Activated CD4-positive, alpha-beta T cell treated with anti-CD3 and anti-CD28 coated beads for 4 hours (primary cell): ENCODE results near the gene RBMS3.
"Not testable (repeated sequence)": the region's sequence is repeated elsewhere in the genome, so short reads cannot be mapped to it uniquely, and the experiment has no call there.

Source experiments
- DNase-seq, 2 donors: peaks; one replicate each; pipeline ENCODE4 v3.0.0-alpha.2; 2020

The RBMS3 gene

DNA sequence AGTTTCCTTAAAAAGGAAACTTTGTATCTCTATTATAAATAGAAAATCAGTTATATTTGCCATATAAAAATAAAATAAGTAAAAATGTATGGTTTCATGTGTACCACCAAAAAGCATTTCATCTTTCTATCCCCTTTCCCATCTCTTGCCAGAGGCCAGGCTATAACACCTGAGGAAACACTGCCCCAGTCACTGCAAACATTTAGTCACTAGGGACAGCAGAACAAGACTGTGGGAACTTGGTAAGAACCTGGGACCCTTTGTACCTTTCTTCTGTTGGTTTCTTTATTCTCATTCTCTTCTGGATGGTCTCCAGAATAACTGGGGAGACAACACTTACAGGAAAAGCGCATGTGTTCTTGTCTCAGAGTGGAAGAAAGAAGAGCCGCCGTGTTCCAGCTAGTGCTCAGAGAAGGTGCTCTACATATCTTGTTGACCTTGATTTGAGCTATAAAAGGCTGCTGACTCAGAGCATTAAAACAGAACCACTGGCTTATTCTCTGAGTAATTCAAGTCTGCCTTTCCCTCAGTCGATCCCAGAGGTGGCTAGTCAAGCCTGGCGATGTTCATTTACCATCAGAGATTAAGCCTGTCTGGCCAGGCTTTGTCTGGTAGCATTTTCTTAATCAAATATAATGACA is 361.6 kb downstream of the RBMS3 start:
- no peak for DNase-seq

DNA sequence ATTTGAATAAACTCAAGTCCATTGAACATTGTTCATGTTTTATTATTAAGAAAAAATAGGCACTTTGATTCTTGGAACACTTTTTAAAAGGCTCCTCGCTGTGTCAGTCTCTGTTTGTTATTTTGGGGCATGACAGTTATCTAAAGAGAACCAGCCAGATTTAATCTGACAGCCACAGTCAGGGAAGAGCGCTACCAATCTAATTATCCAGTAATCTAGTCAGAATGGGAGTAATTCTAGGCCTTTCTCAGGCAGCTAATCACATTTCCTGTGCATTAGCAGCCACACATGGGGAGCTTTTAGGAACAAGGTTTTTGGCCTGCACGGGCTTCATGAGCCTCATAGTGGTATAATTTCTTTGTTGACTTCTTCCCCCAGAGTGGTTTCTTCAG is 362.2 kb downstream of the RBMS3 start:
- DNase-seq = no peak

DNA sequence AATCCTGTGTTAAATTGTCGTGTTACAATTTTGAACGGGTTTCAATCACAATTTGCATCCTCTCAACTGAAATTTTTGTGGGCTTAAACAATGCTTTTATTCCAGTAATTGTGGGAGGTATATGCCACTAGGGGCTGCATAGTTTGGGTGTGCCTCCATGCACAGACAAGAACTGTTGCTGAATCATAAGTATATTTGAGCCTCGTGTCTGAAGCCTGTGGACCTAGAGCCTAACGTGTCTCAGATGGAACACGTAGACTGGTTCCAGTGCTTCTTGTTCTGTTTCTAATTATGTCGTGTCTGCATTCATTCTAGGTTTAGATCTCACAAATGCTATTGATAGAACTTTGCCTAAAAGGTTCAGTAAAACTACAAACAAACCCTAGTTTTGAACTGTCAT is 363.4 kb downstream of the RBMS3 start:
- no peak for DNase-seq

DNA sequence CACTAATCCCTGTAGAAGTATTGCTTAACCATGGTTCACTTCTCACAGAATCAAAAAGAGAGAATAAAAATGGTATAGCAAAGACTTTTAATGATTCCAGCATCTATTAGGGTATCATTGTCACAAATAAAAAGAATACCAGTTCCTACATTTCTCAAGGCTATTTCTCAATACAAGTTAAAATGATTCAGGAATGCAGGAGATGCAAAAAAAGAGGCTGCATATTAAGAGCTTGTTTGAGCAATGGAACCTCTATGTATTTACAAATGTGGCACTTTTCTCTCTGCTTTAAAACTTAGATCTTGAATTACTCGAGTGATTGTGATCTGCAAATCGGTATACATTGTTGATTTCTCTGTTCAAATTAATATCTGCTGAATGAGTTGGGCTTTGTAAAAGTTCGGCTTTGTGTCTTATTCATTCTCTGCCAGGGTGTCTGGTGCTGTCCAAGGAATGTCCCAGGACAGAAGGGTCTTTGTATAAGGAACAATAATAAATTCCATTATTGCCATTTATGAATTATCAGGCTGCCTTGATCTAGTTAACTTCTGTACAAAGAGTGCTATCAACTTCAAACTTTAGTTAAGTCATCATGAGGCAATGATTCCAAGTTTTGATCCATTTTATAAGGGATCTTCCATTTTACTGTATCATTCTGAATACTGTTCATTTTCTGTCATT is 364.2 kb downstream of the RBMS3 start:
- DNase-seq = no peak

DNA sequence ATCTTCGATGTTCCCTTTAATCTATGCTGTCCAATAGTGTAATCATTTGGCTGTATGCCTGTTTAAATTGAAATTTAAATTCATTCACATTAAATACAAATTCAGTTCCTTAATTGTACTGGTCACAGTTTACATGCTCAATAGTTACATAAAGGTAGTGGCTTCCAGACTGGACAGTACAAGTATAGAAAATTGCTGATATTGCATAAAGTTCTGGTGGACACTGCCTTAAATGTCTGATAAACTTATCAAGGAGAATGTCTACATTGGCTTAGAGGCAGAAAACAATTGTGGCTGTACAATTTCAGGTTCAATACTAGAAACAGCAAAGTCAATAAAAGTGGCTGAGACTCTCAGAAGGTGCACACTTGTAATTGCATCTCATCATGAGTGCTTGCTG is 365.2 kb downstream of the RBMS3 start:
- DNase-seq = no peak

DNA sequence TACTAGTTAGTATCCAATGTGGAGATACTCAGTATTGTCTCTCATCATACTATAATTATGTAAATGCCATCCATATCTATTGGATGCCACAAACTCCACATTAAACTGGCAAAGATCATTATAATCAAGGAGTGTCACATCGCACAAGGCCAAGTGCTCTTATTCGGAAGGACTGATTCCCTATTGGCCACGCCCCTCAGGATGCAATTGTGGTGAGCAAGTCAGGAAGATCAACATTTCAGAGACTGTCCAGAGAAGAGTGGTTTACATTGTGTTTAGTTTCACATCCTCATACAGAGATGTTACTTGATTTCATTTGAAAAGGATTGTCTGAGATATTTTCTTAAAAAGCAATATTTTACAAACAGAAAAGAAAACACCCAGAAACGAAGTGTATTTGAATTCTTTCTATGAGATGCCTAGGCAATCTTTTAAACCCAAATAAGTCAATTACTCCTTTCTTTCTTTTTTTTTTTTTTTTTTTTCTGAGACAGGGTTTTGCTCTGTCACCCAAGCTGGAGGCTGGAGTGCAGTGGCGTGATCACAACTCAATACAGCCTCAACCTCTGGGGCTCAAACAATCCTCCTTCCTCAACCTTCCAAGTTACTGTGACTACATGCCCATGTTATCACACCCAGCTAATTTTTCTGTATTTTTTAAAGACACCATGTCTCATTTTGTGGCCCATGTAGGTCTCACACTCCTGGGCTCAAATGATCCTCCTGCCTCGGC is 369.1 kb downstream of the RBMS3 start:
- no peak for DNase-seq

DNA sequence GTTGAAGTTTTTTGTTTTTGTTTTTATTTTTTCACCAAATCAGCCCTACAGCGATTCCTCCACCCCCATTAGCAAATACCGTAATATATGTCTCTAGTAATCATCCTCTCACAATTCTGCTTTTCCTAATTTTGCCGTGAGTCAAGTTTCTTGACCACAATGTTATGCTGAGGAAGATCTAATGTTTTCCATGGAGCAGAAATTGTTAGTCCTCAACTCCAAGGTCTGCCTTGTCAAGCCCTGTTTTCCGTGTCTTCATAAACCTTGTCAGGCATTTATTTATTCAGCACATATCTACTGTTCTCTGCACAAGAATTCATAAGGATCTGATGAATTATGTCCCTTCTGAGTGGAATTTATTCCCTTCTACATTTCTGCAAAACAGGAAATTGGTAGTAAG is 372.8 kb downstream of the RBMS3 start:
- no peak for DNase-seq

DNA sequence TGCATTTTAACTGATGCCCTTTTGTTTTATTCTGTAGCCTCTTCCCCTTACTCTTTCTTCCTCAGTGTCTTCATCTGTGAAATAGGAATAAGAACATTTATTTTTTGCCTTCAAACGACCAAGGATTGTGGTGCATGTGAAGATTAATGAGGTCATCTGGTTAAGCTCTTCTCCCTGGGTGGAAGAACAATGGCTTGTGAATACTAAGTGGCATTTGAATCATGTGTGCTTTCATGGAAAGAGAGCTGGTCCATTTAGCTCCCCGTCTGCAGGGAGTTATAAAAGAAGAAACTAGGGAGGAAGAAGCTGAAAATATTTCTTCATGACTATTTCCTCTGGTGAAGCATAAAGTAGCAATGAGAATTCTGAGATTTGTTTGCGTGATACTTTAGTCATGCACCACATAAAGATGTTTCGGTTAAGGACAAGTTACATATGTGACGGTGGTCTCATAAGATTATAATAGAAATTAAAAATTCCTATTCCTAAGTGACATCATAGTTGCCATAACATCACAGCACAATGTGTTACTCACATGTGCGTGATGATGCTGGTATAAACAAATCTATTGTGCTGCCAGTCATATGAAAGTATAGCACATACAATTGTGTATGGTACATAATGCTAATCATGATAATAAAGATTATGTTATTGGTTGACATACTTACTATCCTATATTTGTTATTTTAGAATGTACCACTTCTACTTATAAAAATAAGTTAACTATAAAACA is 374.3 kb downstream of the RBMS3 start:
- no peak for DNase-seq

DNA sequence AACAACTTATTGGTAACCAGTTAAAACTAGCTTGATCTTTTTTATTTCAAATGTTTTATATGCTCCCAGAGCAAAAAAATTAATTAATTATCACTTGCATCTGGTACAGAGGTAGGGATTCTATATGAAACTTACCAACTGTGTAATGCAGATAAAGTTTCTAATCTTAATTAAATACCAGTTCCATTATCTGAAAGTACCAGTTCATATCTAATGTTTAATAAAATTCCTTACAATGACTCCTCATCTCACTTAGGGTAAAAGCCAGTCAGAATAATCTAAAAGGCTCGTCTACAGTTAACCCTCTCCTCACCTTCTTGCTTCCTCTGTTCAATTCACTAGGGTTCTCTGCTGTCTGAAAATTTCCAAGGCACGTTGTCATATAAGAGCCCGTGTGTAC is 384.8 kb downstream of the RBMS3 start:
- no peak for DNase-seq

DNA sequence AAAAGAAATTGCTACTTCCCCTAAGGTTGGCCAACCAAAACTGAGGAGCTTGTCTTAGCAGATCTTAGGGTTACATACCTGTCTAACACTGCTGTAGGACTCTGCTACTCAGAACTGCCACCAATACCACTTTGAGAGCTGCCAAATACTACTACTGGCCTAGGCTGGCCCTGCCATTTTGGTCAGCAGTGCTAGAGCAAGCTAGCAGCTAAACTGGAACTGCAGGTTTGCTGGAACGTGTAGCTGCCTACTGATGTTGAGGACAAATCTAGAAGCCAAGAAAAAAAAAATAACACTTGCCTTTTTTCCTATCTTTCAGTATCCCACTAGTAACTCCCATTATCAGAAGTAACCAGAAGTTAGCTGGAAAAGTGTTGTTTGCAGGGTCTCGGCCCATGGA is 387.4 kb downstream of the RBMS3 start:
- no peak for DNase-seq

DNA sequence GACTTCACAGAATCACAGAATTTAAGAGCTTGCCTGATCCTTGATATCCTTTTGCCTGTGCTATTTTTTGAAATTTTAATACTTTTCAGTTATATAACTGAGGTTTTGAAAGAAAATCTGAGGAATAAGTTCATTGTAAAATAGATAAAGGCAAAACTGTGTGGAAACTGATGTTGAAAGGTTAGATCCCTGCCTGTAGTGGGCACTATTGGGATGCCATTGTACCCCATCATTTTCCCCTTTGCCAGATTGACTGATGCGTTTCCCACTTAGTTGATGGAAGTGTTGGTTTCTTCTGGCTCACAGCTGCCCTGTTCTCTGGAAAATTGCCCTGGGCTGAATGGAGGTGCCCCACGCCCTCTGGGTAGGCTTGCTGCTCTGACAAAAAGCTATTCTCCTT is 387.9 kb downstream of the RBMS3 start:
- DNase-seq = no peak

DNA sequence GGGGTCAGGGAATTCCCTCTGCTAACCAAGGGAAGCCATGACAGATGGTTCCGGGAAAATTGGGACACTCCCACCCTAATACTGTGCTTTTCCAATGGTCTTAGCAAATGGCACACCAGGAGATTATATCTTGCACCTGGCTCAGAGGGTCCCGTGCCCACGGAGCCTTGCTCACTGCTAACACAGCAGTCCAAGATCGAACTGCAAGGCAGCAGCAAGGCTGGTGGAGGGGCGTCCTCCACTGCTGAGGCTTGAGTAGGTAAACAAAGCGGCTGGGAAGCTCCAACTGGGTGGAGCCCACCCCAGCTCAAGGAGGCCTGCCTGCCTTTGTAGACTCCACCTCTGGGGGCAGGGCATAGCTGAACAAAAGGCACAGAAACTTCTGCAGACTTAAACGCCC is 389.6 kb downstream of the RBMS3 start:
- not testable (repeated sequence) for DNase-seq

DNA sequence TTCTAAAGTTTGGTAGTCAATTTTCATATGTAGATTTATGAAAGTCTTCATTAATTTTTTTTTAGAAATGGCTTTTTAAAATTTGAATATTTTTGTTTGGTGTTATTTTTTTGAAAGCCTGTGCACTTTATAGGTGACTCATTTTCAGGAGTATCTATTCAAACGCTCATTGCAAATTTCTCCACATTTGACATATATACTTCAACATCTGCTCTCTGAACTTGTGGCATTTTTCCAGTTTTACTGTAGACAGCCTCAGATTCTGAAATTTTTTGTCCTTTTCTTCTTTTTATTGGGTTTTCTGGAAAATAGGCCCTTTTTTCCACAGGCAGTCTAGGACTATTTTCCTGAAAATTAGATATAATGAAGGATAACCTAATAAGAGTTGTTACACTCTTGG is 396.6 kb downstream of the RBMS3 start:
- no peak for DNase-seq

DNA sequence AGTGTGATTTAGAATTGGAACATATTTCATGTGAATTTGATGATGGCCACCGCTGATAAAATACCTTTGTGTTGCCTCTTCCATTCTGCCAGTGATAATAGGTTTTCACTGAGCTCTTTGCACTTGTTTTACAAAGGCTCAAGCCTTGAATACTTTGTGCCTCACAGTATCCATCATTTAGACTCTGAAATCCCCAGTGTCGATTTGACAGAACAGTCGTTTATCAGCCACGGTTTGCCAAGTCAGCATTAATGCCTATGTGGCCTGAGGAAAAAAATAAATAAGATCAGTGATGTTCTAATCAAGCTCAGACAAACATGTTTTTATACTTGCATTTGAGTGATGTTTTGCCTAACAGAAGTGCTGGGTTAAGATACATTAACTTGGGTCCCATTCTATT is 399.1 kb downstream of the RBMS3 start:
- DNase-seq = no peak

DNA sequence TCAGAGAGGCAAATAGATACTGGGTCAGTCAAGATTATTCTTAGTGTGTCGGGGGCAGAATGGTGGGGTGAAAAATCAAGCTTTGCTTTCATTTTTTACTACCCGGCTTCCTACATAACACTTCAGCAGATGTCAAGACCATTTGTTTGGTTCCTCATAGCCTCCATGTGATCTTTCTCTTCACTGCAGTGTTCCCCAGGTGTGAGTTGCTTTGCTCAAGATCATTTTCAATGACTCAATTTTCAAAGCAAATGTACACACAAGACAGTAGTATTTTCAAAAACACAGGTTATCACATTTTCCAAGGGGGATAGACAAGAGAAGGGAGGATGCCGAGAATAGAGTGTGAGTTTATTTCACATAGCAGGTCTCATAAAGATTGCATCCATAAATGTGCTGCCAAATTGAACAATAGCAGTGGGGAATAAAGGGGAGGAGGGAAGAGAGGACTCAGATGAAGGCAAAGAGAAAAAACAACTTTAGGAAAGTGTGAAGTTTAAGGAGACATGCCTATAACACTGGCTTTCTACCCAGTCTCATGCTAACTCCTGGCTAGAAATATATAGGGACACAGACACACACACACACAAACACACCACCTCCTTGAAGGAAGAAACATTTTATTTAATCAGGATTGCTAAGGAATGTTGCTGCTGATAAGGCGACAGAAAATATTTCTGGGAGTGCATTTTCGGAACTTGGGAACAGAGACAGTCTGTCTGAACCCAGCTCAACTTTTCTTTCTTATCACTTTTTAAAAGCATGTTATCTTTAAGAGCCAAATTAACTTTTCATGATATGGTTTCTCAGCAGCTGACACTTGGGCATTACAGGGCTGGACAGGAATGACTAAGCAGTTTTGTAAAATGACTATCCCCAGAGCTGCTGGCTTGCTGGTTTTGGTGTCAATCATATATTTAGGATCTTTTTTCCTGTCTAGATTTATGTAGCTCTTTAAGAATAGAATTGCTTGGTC is 402.4 kb downstream of the RBMS3 start:
- no peak for DNase-seq

DNA sequence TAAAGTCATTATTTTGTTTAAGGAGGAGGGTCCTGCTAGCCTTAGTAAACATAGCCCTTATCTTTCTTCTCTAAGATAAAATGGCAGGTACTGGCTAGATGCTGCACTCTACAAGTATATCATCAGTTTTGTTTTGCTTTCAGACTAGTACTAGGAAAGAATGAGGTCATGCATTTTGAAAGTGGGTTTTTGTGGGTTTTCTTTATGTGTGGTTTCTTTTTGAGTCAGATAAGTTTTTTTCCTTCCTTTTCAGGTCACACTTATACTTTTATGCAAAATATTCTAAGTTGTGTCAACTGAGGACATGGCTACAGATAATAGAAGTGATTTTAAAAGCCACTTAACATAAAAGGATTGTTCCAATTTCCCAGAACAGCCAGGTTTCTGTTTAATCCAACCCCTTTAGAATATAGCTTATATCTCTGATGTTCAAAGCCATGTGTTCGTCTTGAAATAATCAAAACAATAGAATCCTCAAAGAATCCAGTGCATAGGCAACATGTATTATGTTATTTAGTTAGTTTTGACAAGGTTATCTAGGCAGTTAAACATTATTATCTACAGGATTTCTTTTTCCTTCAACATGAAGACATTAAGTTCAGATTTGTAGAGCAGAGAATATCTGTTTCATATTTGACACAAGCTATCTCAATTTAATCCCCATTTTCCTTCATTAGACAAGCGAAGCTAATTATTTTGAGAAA is 406.2 kb downstream of the RBMS3 start:
- DNase-seq = no peak

DNA sequence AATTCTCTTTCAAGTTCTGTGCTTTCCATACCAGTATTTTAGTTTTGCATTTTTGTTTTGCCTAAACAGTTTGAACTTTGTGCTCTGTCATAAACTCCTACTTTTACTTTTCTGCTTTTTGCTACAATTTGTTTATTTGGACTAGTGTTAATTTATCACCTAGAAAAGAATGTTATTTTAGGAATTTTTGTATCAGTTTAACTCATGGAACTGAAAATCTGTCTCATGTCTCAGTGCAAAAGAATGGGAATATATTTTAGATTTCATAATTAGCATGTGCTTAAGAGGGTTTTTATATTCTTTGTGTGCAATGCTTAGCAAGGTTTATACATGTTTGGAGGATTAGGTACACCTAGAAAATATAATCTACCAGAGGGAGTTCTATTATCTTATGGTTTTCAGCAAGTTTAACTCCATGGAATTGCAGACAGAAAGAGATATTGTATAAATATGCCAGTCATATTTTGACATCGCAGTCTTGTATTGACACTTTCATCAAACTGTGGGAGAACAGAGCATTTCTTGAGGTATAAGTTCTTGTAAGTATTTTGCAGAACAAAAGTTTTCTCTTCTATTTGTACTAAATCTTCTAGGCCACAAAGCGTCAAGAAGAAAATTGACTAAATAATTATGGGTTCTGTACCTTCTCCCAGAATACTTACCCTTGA is 409.9 kb downstream of the RBMS3 start:
- DNase-seq = no peak

DNA sequence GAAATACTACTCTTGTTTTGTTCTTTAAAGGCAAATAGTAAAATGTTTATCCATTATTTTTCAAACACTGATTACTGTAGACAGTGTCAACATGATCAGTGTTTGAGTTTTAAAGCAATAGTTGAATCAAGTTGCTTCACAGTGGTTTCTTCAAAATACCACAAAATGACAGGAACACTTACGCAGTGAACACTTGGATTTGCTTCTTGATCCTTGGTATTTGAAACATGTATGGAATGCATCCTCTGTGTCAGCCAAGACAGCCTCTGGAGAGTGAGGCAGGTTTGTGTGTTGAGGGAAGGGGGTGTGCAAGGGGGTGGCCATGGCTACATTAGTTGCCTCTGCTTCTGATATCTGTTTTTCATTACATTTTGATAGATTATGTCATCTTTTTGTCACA is 413.0 kb downstream of the RBMS3 start:
- no peak for DNase-seq

DNA sequence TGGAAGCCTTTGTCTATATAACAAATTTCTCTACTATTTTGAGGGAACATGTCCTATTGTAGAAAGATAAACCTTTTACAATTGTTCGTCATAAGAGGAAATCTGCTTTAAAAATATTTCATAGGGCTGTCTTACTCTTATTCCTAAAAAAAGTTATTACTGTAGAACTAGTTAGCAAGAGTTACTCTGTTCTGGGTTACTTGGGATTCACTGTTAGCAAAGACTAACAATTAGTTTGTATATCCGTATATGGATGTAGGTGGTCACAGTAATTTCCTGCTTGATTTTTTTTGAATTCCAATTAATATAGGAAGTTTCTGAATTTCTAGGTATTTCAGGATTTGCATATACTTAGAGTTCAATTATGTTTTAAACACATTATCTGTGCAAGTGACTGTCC is 413.5 kb downstream of the RBMS3 start:
- DNase-seq = no peak

DNA sequence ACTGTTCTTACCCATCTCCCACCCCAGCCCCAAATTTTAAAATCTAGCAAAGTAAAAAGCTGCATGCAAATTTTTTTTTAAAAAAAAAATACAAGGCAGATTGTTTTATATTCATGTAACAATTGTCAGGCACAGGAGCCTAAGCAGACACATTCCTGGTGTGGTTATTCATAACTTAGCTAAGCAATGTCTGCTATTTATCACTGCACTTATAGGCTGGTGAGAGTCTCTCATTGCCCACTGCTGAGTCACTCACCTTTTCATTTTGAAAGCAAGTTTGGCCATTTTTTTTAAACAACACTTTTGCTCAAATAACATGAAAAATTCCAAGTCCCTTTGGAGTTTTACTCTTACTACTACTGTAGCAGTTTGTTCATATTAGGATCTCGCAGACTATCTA is 413.9 kb downstream of the RBMS3 start:
- no peak for DNase-seq

DNA sequence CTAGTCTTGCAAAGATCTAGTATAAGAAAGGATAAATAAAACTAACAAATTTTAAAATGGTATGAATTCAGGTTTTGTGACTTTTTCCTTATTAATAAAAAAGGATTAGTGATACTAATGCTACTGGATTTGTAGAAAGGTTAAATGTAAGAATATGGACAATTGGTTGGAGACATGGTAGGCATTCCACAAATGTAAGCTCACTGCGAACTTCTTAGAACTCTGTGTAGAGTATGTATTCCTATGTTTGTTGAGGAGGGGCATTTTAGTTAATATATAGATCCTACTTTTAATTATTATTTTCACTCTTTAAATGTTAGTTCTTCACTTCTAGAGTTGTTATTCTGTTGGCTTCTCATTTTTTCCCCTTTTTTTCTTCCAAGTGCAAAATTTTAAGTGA is 414.3 kb downstream of the RBMS3 start:
- no peak for DNase-seq
